NCI-H1092 treated with DMSO at 0.1 percent for 48 hours (cell line): ENCODE results near the gene SLC22A23.

Experiments
- DNase-seq: peaks from one replicate; lab custom pipeline; 2025; lab: John Stamatoyannopoulos, UW

SLC22A23 gene

GRCh38 chr6:3240595-3240994, 216.3 kb downstream of the SLC22A23 start:
- DNase-seq: no peak

DNA sequence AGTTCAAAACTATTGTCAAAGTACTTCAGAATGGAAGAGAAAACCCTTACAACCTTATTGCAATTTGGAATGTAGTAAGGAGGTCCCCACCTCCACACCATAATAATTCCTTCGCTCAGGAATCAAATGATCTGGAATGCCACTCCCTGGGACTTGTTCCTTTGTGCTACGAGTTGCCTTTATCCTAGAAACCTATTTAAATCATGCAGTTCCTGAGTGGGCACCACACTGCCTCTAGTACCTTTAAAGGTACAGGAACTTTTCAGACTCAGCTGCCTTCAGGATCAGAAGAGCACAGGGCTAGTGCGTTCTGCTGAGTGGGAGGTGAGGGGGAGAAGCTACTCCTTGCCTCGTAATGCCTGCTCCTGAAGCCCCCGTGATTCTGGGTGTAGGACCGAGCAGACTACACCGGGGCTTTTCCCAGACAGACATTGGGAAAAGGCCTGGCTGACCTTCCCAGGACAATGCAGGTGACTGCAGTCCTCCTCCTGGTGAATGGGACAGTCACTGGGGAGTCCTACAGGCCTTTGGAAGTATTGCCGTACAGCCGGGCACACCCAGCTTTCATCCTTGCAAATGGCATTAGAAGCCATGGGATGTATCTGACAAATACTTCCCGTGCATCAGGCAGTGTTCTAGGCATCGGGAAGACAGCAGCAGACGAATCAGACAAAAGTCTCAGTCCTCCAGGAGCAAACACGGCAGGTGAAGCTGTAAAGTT, 217.6 kb downstream of the SLC22A23 start:
- DNase-seq: no peak

DNA sequence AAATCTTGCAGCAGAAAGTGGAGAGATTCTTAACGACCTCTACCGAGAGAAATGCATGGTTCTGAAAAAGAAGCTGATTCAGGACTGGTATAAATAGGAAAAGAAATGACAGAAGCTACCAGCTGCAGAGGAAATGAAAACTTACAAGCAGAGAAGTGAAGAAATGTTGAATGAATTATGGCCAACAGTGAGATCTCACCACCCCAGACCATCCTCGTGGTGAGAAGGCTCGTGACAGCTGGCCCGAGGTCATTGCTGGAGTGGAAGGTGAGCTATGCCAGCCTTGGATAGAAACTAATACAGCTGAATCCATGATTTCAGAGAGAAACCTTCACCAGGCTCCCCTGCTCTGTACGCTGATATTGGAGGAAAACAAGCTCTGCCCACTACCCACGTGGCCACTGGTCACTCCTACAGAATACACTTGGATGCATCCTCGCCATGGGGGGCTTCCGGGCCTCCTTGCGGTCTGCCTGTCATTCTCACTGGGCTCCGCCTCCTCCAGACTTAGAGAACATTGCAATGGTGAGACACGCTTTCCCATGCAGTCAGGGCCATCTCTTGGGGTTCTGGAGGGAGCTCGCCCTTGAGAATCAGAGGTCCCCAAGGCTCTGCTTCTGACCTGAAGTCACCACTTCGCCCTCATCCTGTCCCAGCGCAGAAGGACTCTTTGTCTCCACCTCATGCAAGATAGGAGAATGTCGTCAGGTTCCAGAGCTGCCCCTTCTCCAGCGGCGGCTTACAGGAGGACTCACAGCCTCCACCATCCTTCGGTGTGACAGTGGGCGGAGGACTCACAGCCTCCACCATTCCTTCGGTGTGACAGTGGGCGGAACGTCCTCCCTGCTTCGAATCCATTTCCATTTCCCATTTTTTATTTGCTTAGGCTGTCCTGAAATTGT, 218.8 kb downstream of the SLC22A23 start:
- no peak for DNase-seq

- DNase-seq: no peak
These were observed 220.8 kb downstream of the SLC22A23 start for GRCh38 chr6:3236005-3236404.

DNA sequence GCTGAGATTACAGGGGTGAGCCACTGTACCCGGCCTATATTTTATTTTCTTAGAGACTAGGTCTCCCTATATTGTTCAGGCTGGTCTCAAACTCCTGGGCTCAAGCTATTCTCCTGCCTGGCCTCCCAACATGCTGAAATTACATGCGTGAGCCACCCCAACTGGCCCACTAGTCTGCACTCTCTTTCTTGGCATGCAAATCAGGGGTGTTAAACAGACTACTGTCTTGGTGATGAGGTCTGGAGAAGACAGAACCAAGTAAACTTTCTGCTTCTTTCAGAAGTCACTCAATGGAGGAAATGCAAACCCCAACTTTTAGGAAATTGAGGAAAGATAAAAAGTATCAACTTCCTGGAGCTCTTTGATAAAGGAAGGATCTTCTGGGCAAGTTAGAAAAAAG, 221.4 kb downstream of the SLC22A23 start:
- DNase-seq: no peak

DNA sequence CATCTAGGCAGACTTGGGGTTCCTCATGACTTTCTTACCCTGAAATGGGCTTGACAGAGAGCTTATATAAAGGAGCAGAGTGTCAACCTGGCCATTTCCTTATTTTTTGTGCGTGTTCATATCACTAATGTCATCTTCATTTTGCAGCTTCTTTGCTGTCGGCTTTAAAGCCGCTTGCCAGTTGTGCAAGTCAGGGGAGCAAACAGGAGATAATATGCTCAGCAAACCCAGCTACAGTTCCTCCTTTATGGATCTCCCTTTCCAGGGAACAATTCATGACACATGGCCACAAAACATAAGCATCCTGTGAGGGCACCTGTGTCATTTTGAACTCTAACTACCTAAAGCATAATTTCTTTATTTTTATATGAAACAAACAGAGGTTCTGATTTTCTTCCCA, 222.9 kb downstream of the SLC22A23 start:
- DNase-seq: no peak

GRCh38 chr6:3233321-3233720, 223.5 kb downstream of the SLC22A23 start:
- DNase-seq: no peak

GRCh38 chr6:3232017-3232945, 224.6 kb downstream of the SLC22A23 start:
- peak; percentile 53 for DNase-seq

DNA sequence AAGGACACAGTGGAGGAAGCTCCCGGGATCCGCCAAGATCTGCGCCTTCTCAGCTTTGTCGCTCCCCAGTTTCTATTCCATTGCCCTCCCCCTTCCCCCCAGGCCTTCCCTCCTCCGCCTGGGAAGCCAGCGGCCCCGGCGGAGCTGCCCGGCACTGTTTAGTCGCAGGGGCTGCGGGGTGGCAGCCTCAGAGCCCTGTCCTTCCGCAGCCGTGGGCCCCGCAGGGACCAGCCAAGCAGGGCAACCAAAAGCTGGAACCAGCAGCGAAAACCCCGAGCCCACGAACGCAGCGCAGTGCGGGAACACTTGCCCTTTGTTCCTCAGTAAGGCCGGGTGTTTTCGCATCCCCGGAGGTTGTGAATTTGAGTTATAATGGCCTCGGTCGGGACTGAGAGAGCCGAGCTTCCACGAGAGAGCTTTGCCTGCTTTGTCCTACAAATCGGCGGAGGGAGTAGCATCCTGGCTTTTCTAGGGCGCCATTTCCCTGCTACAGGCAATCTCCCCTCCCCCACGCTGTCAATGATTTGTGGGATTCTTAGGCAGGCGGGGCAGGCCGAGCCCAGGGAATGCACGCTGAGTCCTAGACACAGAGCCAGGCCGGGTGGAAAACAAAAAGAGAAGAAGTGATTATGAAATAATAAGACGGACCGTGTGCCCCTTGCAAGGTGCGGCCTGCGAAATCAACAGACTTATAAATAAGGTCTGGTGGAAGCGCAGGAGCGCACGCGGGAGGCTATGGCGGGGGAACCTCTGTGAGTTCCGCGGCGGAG, 225.4 kb downstream of the SLC22A23 start:
- DNase-seq: peak; percentile 80

DNA sequence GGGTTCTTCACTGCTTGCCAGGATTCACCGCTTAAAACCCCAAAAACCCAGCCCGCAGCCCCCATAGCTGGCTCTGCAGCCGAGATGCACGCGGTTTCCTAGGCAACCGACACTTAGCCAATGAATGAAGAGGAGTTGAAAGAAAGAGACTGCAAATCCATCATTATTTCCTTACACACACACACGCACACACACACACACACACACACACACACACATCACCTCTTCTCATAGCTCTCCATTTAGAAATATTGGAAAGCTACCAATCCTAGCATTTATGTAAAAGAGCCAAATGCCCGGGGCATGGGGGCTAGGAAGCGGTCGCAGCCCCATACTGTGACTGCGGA, 226.0 kb downstream of the SLC22A23 start:
- DNase-seq: peak; percentile 64

- DNase-seq: peak; percentile 54
These were observed 226.5 kb downstream of the SLC22A23 start for GRCh38 chr6:3230256-3230882.

GRCh38 chr6:3229566-3230178, 227.2 kb downstream of the SLC22A23 start:
- peak; percentile 58 for DNase-seq

GRCh38 chr6:3228771-3229565, 227.9 kb downstream of the SLC22A23 start:
- peak; percentile 55 for DNase-seq

DNA sequence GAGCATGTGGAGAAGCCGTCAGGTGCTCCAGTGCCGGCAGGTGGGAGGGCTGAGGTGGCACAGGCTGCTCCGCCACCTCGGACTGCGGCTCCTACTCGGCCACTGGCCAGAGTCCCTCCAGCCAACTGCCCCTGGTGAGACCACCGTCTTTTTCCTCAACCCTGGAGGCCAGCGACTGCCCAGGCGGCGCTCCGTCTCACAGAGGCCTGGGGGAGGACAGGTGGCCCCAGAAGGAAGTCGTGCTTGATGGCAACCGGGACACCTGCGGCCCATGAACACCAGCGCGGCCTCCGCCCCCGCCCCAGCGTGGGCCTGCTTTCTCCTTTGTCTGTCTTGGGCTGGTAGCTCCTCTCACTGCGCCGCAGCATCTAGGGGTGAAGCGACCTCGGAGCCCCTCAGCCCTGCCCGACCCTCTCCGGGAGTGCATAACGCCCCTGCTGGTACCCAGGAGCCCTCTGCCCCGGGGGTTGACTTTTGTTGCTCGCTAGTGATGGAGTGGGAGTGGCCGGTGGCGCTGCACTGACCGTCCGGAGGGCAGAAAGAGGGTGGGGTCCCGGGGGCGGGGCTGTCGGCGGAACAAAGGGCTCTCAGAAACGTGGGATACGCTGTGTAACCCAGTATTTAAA, 228.7 kb downstream of the SLC22A23 start:
- peak; percentile 72 for DNase-seq

- peak; percentile 78 for DNase-seq
These were observed 229.3 kb downstream of the SLC22A23 start, which contains the start of gene TUBB2B for GRCh38 chr6:3227363-3228045. Gene TUBB2B (minus strand): TSS chr6:3227653. CDS start chr6:3227543, 110 bp downstream.

DNA sequence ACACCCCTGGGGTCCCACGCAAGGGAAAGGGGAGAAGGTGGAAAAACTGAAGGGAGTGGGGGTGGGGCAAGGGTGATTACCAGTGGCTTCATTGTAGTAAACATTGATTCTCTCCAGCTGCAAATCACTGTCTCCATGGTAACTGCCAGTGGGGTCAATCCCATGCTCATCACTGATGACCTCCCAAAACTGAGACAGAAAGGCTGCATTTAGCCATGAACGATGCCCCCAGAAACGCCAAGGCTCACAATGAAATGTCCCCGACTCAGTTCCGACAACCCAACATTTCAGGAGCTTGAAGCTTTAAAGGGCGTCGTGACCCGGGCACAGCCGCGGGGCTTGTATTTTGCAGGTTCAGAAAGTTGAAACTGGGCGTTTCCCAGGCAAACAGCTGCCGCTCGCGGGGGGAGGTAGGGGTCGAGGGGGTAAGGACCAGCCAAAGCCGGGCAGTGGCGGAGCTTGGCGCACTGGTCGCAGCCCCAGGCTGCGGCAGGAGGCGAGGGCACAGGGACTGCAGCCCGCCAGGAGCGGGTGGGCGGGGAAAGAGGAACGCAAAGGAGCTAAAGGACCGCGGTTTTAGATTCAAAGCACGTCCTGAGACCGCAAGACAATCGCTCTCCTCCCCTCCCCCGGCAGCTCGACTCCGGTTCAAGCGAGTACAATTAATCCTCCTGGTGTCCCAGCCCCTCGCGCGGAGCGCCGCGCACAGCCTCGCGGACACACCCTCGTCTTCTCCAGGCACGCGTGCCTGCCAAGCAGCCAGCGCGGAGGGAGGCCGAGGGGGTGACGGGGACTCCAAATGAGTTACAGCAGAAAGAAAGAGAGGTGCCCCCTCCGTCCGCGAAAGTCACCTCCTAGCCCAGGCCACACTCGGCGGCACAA, 230.1 kb downstream of the SLC22A23 start:
- no peak for DNase-seq

DNA sequence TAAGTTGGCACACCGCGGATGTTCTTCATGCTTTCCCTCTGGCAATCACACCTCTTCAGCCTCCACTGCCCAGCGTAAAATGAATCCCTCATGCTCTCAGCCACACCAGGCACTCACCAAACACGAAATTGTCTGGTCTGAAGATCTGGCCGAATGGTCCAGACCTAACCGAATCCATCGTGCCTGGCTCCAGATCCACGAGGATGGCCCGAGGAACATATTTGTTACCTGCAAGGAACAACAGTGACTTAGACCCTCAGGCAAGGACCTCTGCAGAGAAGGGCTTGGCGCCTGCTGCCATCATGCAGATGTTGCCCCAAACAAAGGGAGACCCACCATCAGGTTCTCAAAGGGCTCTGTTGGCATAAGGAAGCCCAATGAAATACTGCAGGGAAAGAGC, 230.8 kb downstream of the SLC22A23 start:
- no peak for DNase-seq
